Measurements from ENCODE around the gene ALG10.

- TF ChIP-seq CTCF (IDR thresholded peaks at IDR 0.05; ENCODE audit: low read length) (peak; percentile 28; the same call in 1 of the 2 replicates), EZH2 (IDR thresholded peaks at IDR 0.05; ENCODE audit: borderline replicate concordance, low read length) (no peak)
Measured at GRCh38 chr12:34016361-34016760, 5.9 kb upstream of the ALG10 start.
